Mammary epithelial cell (primary cell): ENCODE measurements around the gene TJP3.

ENCODE experiments used
- CTCF ChIP-seq, 2 donors: IDR thresholded peaks in 1 of 2; conservative IDR thresholded peaks in 1 of 2; 2 replicates each; pipeline ENCODE4 v1.5.1; 2011 to 2012; ENCODE audit warnings: inconsistent platforms in 2 of 2, low read length in 2 of 2, mild to moderate bottlenecking in 2 of 2, control low read depth in 1 of 2, low read depth in 1 of 2; ENCODE audit not compliant: insufficient read depth in 1 of 2; ENCODE audit errors: extremely low read depth in 1 of 2
- EZH2 ChIP-seq: IDR thresholded peaks from 2 replicates; pipeline ENCODE4 v1.6.1; 2012; ENCODE audit warnings: low read length, inconsistent platforms, borderline replicate concordance

- TF ChIP-seq CTCF (conservative IDR thresholded peaks at IDR 0.05 in 1 of 2, IDR thresholded peaks at IDR 0.05 in 1 of 2; ENCODE audit: extremely low read depth in 1 of 2, insufficient read depth in 1 of 2, low read depth in 1 of 2, low read length in 2 of 2) (no peak), EZH2 (no peak)
Measured at GRCh38 chr19:3667037-3667638, 41.0 kb upstream of the TJP3 start.
